ENCODE data around the gene RPL18A.

RPL18A gene

GRCh38 chr19:17910791-17911360 is 51.2 kb downstream of the RPL18A start:
- DNase-seq = no peak
